GM12892 (cell line): ENCODE measurements around the gene PLA2G3.

Source experiments
- DNase-seq: peaks from one replicate; pipeline ENCODE4 v3.0.0; 2011; ENCODE audit not compliant: insufficient read length
- FAIRE-seq: peaks from 2 replicates; lab custom pipeline; 2011; peaks lifted over from hg19 to GRCh38; lab: Jason Lieb, UNC
- POLR2A ChIP-seq: IDR thresholded peaks from 2 replicates; pipeline ENCODE4 v1.6.1; 2011; ENCODE audit warnings: low read depth, low read length, control low read depth
- POLR2AphosphoS5 ChIP-seq: IDR thresholded peaks from 2 replicates; pipeline ENCODE4 v1.6.1; 2011; ENCODE audit warnings: low read depth, low read length, control low read depth
- TAF1 ChIP-seq: IDR thresholded peaks from 2 replicates; pipeline ENCODE4 v1.6.1; 2011; ENCODE audit warnings: low read depth, mild to moderate bottlenecking, control low read depth, low read length, borderline replicate concordance

The PLA2G3 gene

GRCh38 chr22:31127181-31127772 is 13.0 kb downstream of the PLA2G3 start:
- FAIRE-seq: no peak

DNA sequence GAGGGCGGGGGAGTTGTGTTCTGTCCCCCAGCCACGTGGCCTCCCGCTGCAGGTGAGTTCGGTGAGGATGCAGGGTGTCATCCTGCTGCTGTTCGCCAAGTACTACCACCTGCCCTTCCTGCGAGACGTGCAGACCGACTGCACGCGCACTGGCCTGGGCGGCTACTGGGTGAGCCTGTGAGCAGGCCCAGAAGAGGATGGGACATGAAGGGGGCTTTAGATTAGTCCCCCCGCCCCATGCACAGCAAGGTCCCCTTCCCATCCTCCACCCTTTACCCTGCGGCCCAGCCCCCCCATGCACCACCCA is 13.5 kb downstream of the PLA2G3 start:
- TF ChIP-seq POLR2A: no peak
- TF ChIP-seq TAF1: no peak
- no peak for TF ChIP-seq POLR2AphosphoS5
- DNase-seq (no peak), FAIRE-seq (no peak)

More at GRCh38 chr22:31127181-31127772, 13.0 kb downstream of the PLA2G3 start:
- DNase-seq: peak; percentile 21
- no peak for TF ChIP-seq POLR2AphosphoS5
- TF ChIP-seq TAF1: no peak
- no peak for TF ChIP-seq POLR2A

DNA sequence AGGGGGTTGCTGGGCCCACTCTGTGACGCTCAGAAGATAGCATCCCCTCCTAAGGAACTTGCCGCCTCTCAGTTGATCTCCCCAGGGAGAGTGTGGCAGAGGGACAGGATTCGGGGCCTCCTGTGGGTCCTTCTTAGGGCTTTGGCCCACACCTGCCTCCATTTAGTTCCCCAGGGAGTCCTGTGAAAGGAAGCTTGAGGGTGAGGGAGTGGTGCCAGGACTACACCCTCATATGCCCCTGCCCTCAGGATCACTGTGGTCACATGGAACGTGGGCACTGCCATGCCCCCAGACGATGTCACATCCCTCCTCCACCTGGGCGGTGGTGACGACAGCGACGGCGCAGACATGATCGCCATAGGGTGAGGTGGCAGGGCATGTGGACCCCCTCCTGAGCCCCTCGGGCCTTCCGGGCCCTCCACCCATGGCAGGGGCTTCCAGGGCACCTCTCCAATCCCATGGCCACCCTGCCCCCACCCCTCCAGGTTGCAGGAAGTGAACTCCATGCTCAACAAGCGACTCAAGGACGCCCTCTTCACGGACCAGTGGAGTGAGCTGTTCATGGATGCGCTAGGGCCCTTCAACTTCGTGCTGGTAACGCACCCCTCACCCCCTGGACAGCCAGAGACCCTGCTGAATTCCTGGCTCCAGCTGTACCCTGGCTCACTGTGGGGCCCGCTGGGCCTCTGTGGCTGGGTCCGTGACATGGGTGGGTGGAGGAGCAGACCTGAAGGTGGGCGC is 14.0 kb downstream of the PLA2G3 start:
- FAIRE-seq: no peak
- TF ChIP-seq POLR2A: no peak
- TF ChIP-seq TAF1: no peak
- no peak for TF ChIP-seq POLR2AphosphoS5
- peak; percentile 22 for DNase-seq

- FAIRE-seq: no peak
- TF ChIP-seq POLR2A (no peak), TAF1 (no peak), POLR2AphosphoS5 (no peak)
- no peak for DNase-seq
Measured at GRCh38 chr22:31125521-31126117, 14.7 kb downstream of the PLA2G3 start.

GRCh38 chr22:31124811-31125465 is 15.4 kb downstream of the PLA2G3 start:
- FAIRE-seq (no peak), DNase-seq (no peak)
- TF ChIP-seq POLR2A: no peak
- TF ChIP-seq POLR2AphosphoS5: no peak
- TF ChIP-seq TAF1: no peak

GRCh38 chr22:31124290-31124689 is 16.0 kb downstream of the PLA2G3 start:
- TF ChIP-seq POLR2AphosphoS5: no peak
- no peak for TF ChIP-seq TAF1
- FAIRE-seq: no peak
- no peak for DNase-seq

DNA sequence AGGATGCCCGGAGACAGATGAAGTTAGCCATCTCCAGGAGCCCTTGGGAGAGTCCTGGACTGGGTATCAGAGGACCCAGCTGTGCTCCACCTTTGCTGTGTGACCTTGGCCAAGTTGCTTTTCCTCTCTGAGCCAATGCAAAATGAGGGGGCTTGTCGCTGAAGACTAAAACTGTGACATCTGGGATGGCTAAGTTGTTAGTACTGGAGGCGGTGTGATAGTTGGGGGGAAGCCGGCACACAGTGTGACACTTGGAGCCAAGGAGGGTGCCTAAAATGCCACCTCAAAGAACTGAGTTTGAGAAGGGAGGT is 17.1 kb downstream of the PLA2G3 start:
- FAIRE-seq (no peak), DNase-seq (no peak)
- TF ChIP-seq TAF1 (no peak), POLR2A (no peak), POLR2AphosphoS5 (no peak)

GRCh38 chr22:31122532-31123291 is 17.6 kb downstream of the PLA2G3 start, which contains the start of gene INPP5J:
Gene INPP5J (plus strand): TSS chr22:31122966. CDS start chr22:31123015, 49 bp downstream.
- FAIRE-seq (no peak), DNase-seq (no peak)
- no peak for TF ChIP-seq POLR2A

GRCh38 chr22:31122196-31122531 is 18.1 kb downstream of the PLA2G3 start:
- no peak for TF ChIP-seq POLR2A
- TF ChIP-seq TAF1: no peak
- no peak for TF ChIP-seq POLR2AphosphoS5
- DNase-seq (no peak), FAIRE-seq (no peak)

DNA sequence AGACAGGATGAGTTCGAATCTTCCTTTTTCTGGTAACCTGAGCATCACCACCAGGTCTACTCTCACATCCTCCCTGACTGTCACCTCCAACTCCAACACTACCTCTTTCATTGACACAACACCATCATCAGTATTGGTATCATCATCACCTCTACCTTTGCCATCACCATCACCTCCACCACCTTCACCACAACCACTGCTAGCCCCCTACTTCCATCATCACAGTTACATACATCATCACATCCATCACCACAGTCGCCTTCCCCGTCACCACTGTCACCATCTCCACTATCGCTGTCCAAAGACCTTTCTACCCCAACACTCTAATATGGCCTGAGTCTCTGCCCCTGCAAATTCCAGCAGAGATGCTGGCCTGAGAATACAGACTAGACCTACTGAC is 18.9 kb downstream of the PLA2G3 start:
- FAIRE-seq: no peak
- no peak for DNase-seq
- TF ChIP-seq POLR2AphosphoS5 (no peak), TAF1 (no peak), POLR2A (no peak)

DNA sequence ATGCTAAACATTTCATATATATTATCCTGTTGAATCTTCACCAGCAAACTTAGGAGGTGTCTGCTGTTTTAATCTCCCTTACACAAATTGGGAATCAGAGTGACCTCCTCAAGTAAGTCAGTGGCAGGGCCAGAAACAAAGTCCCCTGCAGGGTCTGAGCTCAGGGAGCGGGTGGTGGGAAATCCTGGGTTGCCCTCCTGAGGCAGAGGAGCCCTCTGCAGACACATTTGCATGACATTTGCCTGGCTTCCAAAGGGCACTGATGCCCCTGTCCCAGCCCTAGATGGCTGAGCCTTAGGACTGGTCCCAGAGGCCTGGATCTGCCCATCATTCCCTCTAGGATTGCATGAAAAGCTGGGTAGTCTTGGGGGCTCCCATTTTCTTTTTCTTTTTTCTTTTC is 19.7 kb downstream of the PLA2G3 start:
- TF ChIP-seq POLR2A: no peak
- TF ChIP-seq POLR2AphosphoS5: no peak
- no peak for TF ChIP-seq TAF1
- FAIRE-seq: no peak
- no peak for DNase-seq

DNA sequence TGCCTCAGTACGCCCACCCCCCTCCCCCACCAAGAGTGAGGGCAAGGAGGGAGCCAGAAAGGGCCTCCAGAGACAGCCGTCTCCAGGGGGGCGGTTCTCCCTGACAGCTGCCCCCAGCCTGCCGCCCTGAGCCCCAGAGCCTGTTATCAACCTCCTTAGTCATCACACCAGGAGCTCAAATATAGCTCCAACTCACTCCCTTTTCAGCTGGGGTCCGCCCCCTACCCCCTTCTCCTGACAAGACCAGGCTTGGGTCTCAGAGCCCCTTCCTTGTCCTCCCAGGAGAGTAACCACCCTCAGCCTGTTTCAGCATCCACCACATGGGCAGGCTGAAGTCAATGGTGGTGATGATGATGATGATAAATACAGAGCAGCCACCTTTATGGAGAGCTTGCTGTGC is 20.1 kb downstream of the PLA2G3 start:
- TF ChIP-seq TAF1 (no peak), POLR2A (no peak), POLR2AphosphoS5 (no peak)
- FAIRE-seq: no peak
- DNase-seq: no peak
